H1 (cell line): ENCODE data around the gene BMP2. TPM values are rescaled to one million over a fixed set of nuclear protein-coding genes. Genes with fewer than 3 reads are reported as not detected.

Experiments used
- CTCF ChIA-PET: fragments of 300-600 bp; sonication (Branson Sonifier 250); formaldehyde crosslinking; loops from one replicate; lab custom pipeline; 2021; ENCODE audit not compliant: partially characterized antibody; lab: Charles Lee
- POLR2A ChIA-PET: fragments of 300-600 bp; sonication (Branson Sonifier 250); formaldehyde crosslinking; loops from one replicate; lab custom pipeline; 2021; ENCODE audit warnings: inconsistent platforms; ENCODE audit not compliant: partially characterized antibody; lab: Charles Lee
- DNase-seq, 2 experiments: peaks; one replicate each; pipeline versions ENCODE4 v3.0.0 to v3.0.0-alpha.2; 2010 to 2022; ENCODE audit warnings: low spot score in 2 of 2, low read depth in 1 of 2, mixed read lengths in 1 of 2
- FAIRE-seq: peaks from 2 replicates; lab custom pipeline; 2011; peaks lifted over from hg19 to GRCh38; lab: Jason Lieb, UNC
- H2AFZ ChIP-seq: 2 replicates; pipeline ENCODE4 v1.8.1; 2012; ENCODE audit warnings: low read length, inconsistent platforms
- H2AK5ac ChIP-seq: 2 replicates; pipeline ENCODE4 v1.6.1; 2013; ENCODE audit warnings: low read depth, low read length
- H2BK120ac ChIP-seq: replicated peaks from 2 replicates; pipeline ENCODE3; 2013; ENCODE audit warnings: low read depth, low read length, inconsistent platforms
- H2BK12ac ChIP-seq: 2 replicates; pipeline ENCODE4 v1.6.1; 2013; ENCODE audit warnings: low read depth, low read length
- H2BK15ac ChIP-seq: 2 replicates; pipeline ENCODE4 v1.6.1; 2013; ENCODE audit warnings: low read length
- H2BK20ac ChIP-seq: 2 replicates; pipeline ENCODE4 v1.6.1; 2013; ENCODE audit warnings: low read length
- H2BK5ac ChIP-seq: 2 replicates; pipeline ENCODE4 v1.6.1; 2013; ENCODE audit warnings: low read depth, low read length
- H3K14ac ChIP-seq: 2 replicates; pipeline ENCODE4 v1.6.1; 2013; ENCODE audit warnings: inconsistent platforms; ENCODE audit not compliant: insufficient read length
- H3K18ac ChIP-seq: 2 replicates; pipeline ENCODE4 v1.6.1; 2013; ENCODE audit warnings: low read length; ENCODE audit errors: extremely low read depth
- H3K23ac ChIP-seq: 2 replicates; pipeline ENCODE4 v1.6.1; 2013; ENCODE audit warnings: inconsistent platforms; ENCODE audit not compliant: insufficient read length
- H3K23me2 ChIP-seq: 2 replicates; pipeline ENCODE4 v1.6.1; 2013; ENCODE audit warnings: low read depth, low read length
- H3K27ac ChIP-seq: 2 replicates; pipeline ENCODE4 v1.6.1; 2011; ENCODE audit warnings: low read depth, low read length, inconsistent platforms
- H3K27me3 ChIP-seq, 4 experiments: replicated peaks in 1 of 4; 1 replicate in 1 of 4; 2 replicates in 3 of 4; pipeline versions ENCODE4 v1.6.1 to v1.8.1; 2011 to 2013; ENCODE audit warnings: low read length in 3 of 4, mild to moderate bottlenecking in 3 of 4, inconsistent platforms in 2 of 4, mixed read lengths in 2 of 4, moderate library complexity in 1 of 4; ENCODE audit not compliant: control insufficient read depth in 3 of 4, insufficient read depth in 3 of 4; ENCODE audit errors: extremely low read depth in 1 of 4
- H3K36me3 ChIP-seq, 4 experiments: 2 replicates each; pipeline versions ENCODE4 v1.6.1 to v1.8.1; 2011 to 2013; ENCODE audit warnings: mild to moderate bottlenecking in 4 of 4, low read length in 3 of 4, moderate library complexity in 2 of 4, control low read depth in 1 of 4, inconsistent platforms in 1 of 4; ENCODE audit not compliant: insufficient read depth in 4 of 4, control insufficient read depth in 2 of 4
- H3K4ac ChIP-seq: replicated peaks from 2 replicates; pipeline ENCODE3; 2013; ENCODE audit warnings: low read length, low read depth, mixed read lengths, inconsistent platforms; ENCODE audit not compliant: insufficient read length
- H3K4me1 ChIP-seq, 4 experiments: replicated peaks in 1 of 4; 1 replicate in 1 of 4; 2 replicates in 3 of 4; pipeline versions ENCODE4 v1.6.1 to v1.8.1; 2011 to 2013; ENCODE audit warnings: low read length in 3 of 4, inconsistent platforms in 2 of 4, mixed read lengths in 1 of 4; ENCODE audit not compliant: insufficient read depth in 4 of 4, control insufficient read depth in 3 of 4
- H3K4me2 ChIP-seq, 2 experiments: 2 replicates each; pipeline versions ENCODE4 v1.6.1 to v1.8.1; 2011 to 2013; ENCODE audit warnings: low read depth in 2 of 2, low read length in 2 of 2, control low read depth in 1 of 2, inconsistent platforms in 1 of 2, mild to moderate bottlenecking in 1 of 2; ENCODE audit not compliant: insufficient read depth in 1 of 2
- H3K4me3 ChIP-seq, 4 experiments: fragments of 200-600, 300-600 bp in 1 of 4; sonication (generic), shearing (Covaris generic), sonication (Bioruptor Twin) in 1 of 4; 2 replicates each; pipeline versions ENCODE4 v1.5.1 to v1.8.1; 2011 to 2016; ENCODE audit warnings: low read length in 4 of 4, low read depth in 3 of 4, control low read depth in 2 of 4, inconsistent platforms in 2 of 4, mild to moderate bottlenecking in 2 of 4, mixed read lengths in 1 of 4, moderate library complexity in 1 of 4; ENCODE audit not compliant: insufficient read depth in 2 of 4; ENCODE audit errors: extremely low read depth in 1 of 4
- H3K56ac ChIP-seq: replicated peaks from 2 replicates; pipeline ENCODE3; 2013; ENCODE audit warnings: low read depth, mild to moderate bottlenecking, mixed read lengths, low read length, inconsistent platforms; ENCODE audit not compliant: insufficient read length
- H3K79me1 ChIP-seq: 2 replicates; pipeline ENCODE4 v1.6.1; 2013; ENCODE audit warnings: low read depth, low read length, control low read depth
- H3K79me2 ChIP-seq, 2 experiments: 2 replicates each; pipeline versions ENCODE4 v1.6.1 to v1.8.1; 2012 to 2013; ENCODE audit warnings: low read length in 2 of 2, mild to moderate bottlenecking in 2 of 2, inconsistent platforms in 1 of 2; ENCODE audit not compliant: insufficient read depth in 2 of 2, control insufficient read depth in 1 of 2
- H3K9ac ChIP-seq, 4 experiments: replicated peaks in 1 of 4; 1 replicate in 1 of 4; 2 replicates in 3 of 4; pipeline versions ENCODE4 v1.6.1 to v1.8.1; 2011 to 2013; ENCODE audit warnings: low read depth in 3 of 4, low read length in 3 of 4, control low read depth in 2 of 4, mild to moderate bottlenecking in 2 of 4, moderate library complexity in 2 of 4, inconsistent platforms in 1 of 4; ENCODE audit errors: extremely low read depth in 1 of 4
- H3K9me3 ChIP-seq, 2 experiments: 2 replicates each; pipeline versions ENCODE4 v1.6.1 to v1.8.1; 2012 to 2013; ENCODE audit warnings: mild to moderate bottlenecking in 2 of 2, moderate library complexity in 2 of 2, control low read depth in 1 of 2, inconsistent platforms in 1 of 2, low read depth in 1 of 2, low read length in 1 of 2, mixed read lengths in 1 of 2; ENCODE audit not compliant: insufficient read depth in 2 of 2
- H4K20me1 ChIP-seq, 2 experiments: replicated peaks in 1 of 2; 2 replicates each; pipeline versions ENCODE3 to v1.8.1; 2011 to 2013; ENCODE audit warnings: inconsistent platforms in 2 of 2, low read length in 2 of 2, mild to moderate bottlenecking in 1 of 2; ENCODE audit not compliant: insufficient read depth in 2 of 2, control insufficient read depth in 1 of 2
- H4K5ac ChIP-seq: 2 replicates; pipeline ENCODE4 v1.6.1; 2013; ENCODE audit warnings: low read length, low read depth, mixed read lengths, inconsistent platforms; ENCODE audit not compliant: insufficient read length
- H4K8ac ChIP-seq: 2 replicates; pipeline ENCODE4 v1.8.0; 2013; ENCODE audit warnings: mild to moderate bottlenecking, moderate library complexity, low read length, inconsistent platforms; ENCODE audit not compliant: insufficient read depth; ENCODE audit errors: extremely low read depth
- H4K91ac ChIP-seq: replicated peaks from 2 replicates; pipeline ENCODE3; 2013; ENCODE audit warnings: low read length, mixed read lengths, inconsistent platforms; ENCODE audit not compliant: insufficient read length
- ATF3 ChIP-seq: IDR thresholded peaks from 2 replicates; pipeline ENCODE4 v1.6.1; 2011; ENCODE audit warnings: low read depth, mild to moderate bottlenecking, low read length; ENCODE audit not compliant: insufficient read depth
- POU5F1 ChIP-seq: IDR thresholded peaks from 2 replicates; pipeline ENCODE4 v1.6.1; 2011; ENCODE audit warnings: low read depth, mild to moderate bottlenecking, low read length, moderate library complexity
- RFX5 ChIP-seq: IDR thresholded peaks from 2 replicates; pipeline ENCODE4 v1.6.1; 2011; ENCODE audit warnings: low read depth, low read length, improper control_type of control experiment, borderline replicate concordance
- TAF1 ChIP-seq: IDR thresholded peaks from 2 replicates; pipeline ENCODE4 v1.6.1; 2011; ENCODE audit warnings: mild to moderate bottlenecking, low read depth, low read length
- WGBS, 2 experiments: shearing (Covaris generic) in 1 of 2; methylation state at CpG; one replicate each; pipeline versions ENCODE4 v1.1.6 to v1.1.7; 2013 to 2015; ENCODE audit warnings: low lambda C conversion rate in 2 of 2, mixed read lengths in 2 of 2, inconsistent platforms in 1 of 2, low coverage in 1 of 2, missing lambda C conversion rate in 1 of 2; ENCODE audit not compliant: insufficient replicate concordance in 2 of 2, insufficient coverage in 1 of 2, insufficient read length in 1 of 2; ENCODE audit errors: extremely low coverage in 1 of 2, missing lambda C conversion rate in 1 of 2; 5-methylcytosine and 5-hydroxymethylcytosine counted together
- polyA plus RNA-seq, 7 experiments: library from polyadenylated mRNA; depleted of rRNA in 3 of 7; stranded (reverse) in 5 of 7; unstranded in 2 of 7; fragments of >200 nt in 5 of 7; fragments of 200-250 nt in 2 of 7; gene quantifications; 1 replicate in 5 of 7; 2 replicates in 1 of 7; 4 replicates in 1 of 7; pipeline versions ENCODE4 v1.2.1 to v1.2.3, GENCODE V29; 2011 to 2013; ENCODE audit warnings: missing spikeins in 2 of 7, mixed read lengths in 2 of 7
- total RNA-seq: library from RNA; stranded (reverse); fragmentation: NEBNext Ultra II Directional; extraction: Animal tissue kit (Norgen Biotek cat#: 25700); gene quantifications from 2 replicates; pipeline ENCODE4 v1.2.1, GENCODE V29; 2021

The BMP2 gene
- total and polyA plus RNA-seq, 2 of the 8 experiments (the other 6 are each of a cell fraction or from before 2014, with no cell fraction given): 1.8 to 3.6 TPM

- Histone ChIP-seq H3K18ac (no peak overlapping the region), H4K8ac (no peak overlapping the region), H3K14ac (no peak overlapping the region), H3K79me1 (no peaks in the 10 kb centered on the region), H2BK15ac (peak overlapping the region; percentile 68; the same call in 1 of the 2 replicates), H2AFZ (no peak overlapping the region), H4K91ac (no peak overlapping the region), H3K4ac (no peak overlapping the region), H3K23me2 (peaks cover 22% of the 10 kb centered on the region), H3K4me1 (peaks cover 5 to 22% (median 14%) of the 10 kb centered on the region in 4 experiments; a peak in 6 of 7 replicates), H2BK12ac (peak overlapping the region; percentile 75; the same call in 1 of the 2 replicates), H3K9me3 (no peaks in the 10 kb centered on the region; a peak in 1 of 4 replicates), H4K5ac (no peak overlapping the region), H3K4me3 (0 out of 8 replicates have a peak overlapping the region, but pooled peaks of 1 of the 4 experiments have one; percentile 74), H3K36me3 (peaks cover 0 to under 1% (median 0%) of the 10 kb centered on the region in 4 experiments; a peak in 1 of 8 replicates), H3K9ac (no peak overlapping the region), H3K56ac (no peak overlapping the region), H3K79me2 (0 out of 4 replicates have a peak, but pooled peaks cover 0 to 6% of the 10 kb centered on the region in 2 experiments), H3K23ac (no peak overlapping the region), H2BK5ac (no peak overlapping the region), H2BK120ac (no peak overlapping the region), H2AK5ac (0 out of 2 replicates have a peak overlapping the region, but pooled peaks have one; percentile 11), H3K27me3 (peaks cover 3 to 34% (median 25%) of the 10 kb centered on the region in 4 experiments), H2BK20ac (0 out of 2 replicates have a peak overlapping the region, but pooled peaks have one; percentile 8), H3K27ac (no peak overlapping the region), H4K20me1 (peaks cover 8% of the 10 kb centered on the region in 2 experiments), H3K4me2 (peak overlapping the region in 1 of 2 experiments; percentile 99; a peak in 2 of 4 replicates)
- WGBS, 2 experiments: 62% methylated on average over 9 of the region's 9 CpGs; no CpG with 5 or more reads in 1 of the 2 experiments
- ChIA-PET CTCF (interaction anchor here (0.7 to 3.5 kb wide), 42 partner anchors 9 to 1682 kb away, joined by 3 to 20 read pairs (median 5); no protein-coding TSS in a partner anchor), POLR2A (interaction anchor here (0.6 to 1.2 kb wide), 3 partner anchors 13 to 60 kb away, joined by 3 read pairs; no protein-coding TSS in a partner anchor)
- FAIRE-seq (no peak), DNase-seq (no peak)
- TF ChIP-seq POU5F1 (no peak), RFX5 (no peak), ATF3 (no peak), TAF1 (no peak)
Observed at GRCh38 chr20:6766433-6766832, 1.1 kb upstream of the BMP2 start.
